GM19328 (cell line): ENCODE data around the gene OTUD5.

Source experiments
- ATAC-seq: cut with Tn5 transposase; IDR thresholded peaks from one replicate; pipeline ENCODE4 v1.9.1; 2021; ENCODE audit warnings: mild to moderate bottlenecking, moderate library complexity; ENCODE audit not compliant: unreplicated experiment

The OTUD5 gene

GRCh38 chrX:48913605-48914366 lies 43.6 kb downstream of the OTUD5 start:
- no peak for ATAC-seq

- peak; percentile 53 for ATAC-seq
Measured at GRCh38 chrX:48911412-48912182, 45.8 kb downstream of the OTUD5 start, which contains the start of gene SLC35A2. Gene SLC35A2 (minus strand): TSS chrX:48911646. CDS start chrX:48911636, 10 bp downstream.

- ATAC-seq = no peak
Measured at GRCh38 chrX:48910926-48911411, 46.4 kb downstream of the OTUD5 start.

- no peak for ATAC-seq
Measured at GRCh38 chrX:48909703-48910294, 47.6 kb downstream of the OTUD5 start.

- no peak for ATAC-seq
Measured at GRCh38 chrX:48908600-48908999, 48.8 kb downstream of the OTUD5 start.

- no peak for ATAC-seq
Measured at GRCh38 chrX:48905090-48905790, 52.2 kb downstream of the OTUD5 start.

- no peak for ATAC-seq
Measured at GRCh38 chrX:48904626-48905025, 52.8 kb downstream of the OTUD5 start.

GRCh38 chrX:48904180-48904579 lies 53.2 kb downstream of the OTUD5 start:
- no peak for ATAC-seq

GRCh38 chrX:48903290-48903689 lies 54.1 kb downstream of the OTUD5 start:
- ATAC-seq = no peak

GRCh38 chrX:48902776-48903175 lies 54.6 kb downstream of the OTUD5 start:
- ATAC-seq = no peak

- no peak for ATAC-seq
Measured at GRCh38 chrX:48902135-48902534, 55.3 kb downstream of the OTUD5 start.

- no peak for ATAC-seq
Measured at GRCh38 chrX:48901069-48901468, 56.3 kb downstream of the OTUD5 start.

GRCh38 chrX:48899078-48899410 lies 58.4 kb downstream of the OTUD5 start:
- no peak for ATAC-seq

- ATAC-seq = peak; percentile 82
Measured at GRCh38 chrX:48897625-48898306, 59.6 kb downstream of the OTUD5 start, which contains the start of the genes PQBP1 and TIMM17B. Gene PQBP1 (plus strand): TSS chrX:48897930. CDS start chrX:48898510, 580 bp downstream. Gene TIMM17B (minus strand): TSS chrX:48897768. CDS start chrX:48897749, 19 bp downstream.

GRCh38 chrX:48897157-48897624 lies 60.2 kb downstream of the OTUD5 start:
- ATAC-seq = peak; percentile 9

- no peak for ATAC-seq
Measured at GRCh38 chrX:48896611-48897011, 60.8 kb downstream of the OTUD5 start.

GRCh38 chrX:48894891-48895290 lies 62.5 kb downstream of the OTUD5 start:
- ATAC-seq = no peak

- ATAC-seq = no peak
Measured at GRCh38 chrX:48893556-48894348, 63.7 kb downstream of the OTUD5 start.

- ATAC-seq = no peak
Measured at GRCh38 chrX:48892896-48893295, 64.5 kb downstream of the OTUD5 start.
